Hematopoietic multipotent progenitor cell treated with erythropoietin and hydrocortisone succinate and interleukin-3 and kit ligand, for 6 days (in vitro differentiated cells): ENCODE results near the gene CEP250.
"Not testable (repeated sequence)": the region's sequence is repeated elsewhere in the genome, so short reads cannot be mapped to it uniquely, and the experiment has no call there.

Experiments
- DNase-seq: peaks from one replicate; pipeline ENCODE4 v3.0.0-alpha.2; 2015

CEP250 gene

DNA sequence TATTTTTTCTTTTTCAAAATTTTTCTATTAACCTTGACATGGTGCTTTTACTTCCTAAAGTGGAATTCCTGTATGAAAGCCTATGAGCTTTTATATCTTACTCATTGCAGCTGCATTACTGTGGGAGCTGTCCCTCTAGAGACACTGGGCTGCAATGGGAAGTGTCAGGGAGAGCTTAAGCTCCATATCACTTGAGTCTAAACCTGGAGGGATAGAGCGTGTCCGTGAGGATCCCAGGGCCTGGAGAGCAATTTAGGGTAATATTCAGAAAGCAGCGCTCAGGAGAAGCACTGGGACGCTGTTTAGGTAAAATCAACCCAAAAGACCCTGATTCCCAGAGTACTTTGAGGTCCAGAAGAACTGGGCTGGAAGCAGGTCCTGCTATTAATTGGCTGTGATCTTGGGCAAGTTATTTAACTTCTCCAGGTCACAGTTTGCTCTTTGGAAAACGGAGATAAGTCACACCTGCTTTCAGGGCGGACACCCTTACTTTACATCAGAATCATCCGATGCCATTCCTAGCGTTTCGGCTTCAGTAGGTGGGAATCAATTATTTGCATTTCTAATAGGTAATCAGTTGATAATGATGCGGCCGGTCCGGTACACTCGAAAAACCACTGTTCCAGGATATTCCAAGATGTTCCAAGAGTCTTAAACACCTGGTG lies 85.9 kb downstream of the CEP250 start:
- DNase-seq, result no peak

DNA sequence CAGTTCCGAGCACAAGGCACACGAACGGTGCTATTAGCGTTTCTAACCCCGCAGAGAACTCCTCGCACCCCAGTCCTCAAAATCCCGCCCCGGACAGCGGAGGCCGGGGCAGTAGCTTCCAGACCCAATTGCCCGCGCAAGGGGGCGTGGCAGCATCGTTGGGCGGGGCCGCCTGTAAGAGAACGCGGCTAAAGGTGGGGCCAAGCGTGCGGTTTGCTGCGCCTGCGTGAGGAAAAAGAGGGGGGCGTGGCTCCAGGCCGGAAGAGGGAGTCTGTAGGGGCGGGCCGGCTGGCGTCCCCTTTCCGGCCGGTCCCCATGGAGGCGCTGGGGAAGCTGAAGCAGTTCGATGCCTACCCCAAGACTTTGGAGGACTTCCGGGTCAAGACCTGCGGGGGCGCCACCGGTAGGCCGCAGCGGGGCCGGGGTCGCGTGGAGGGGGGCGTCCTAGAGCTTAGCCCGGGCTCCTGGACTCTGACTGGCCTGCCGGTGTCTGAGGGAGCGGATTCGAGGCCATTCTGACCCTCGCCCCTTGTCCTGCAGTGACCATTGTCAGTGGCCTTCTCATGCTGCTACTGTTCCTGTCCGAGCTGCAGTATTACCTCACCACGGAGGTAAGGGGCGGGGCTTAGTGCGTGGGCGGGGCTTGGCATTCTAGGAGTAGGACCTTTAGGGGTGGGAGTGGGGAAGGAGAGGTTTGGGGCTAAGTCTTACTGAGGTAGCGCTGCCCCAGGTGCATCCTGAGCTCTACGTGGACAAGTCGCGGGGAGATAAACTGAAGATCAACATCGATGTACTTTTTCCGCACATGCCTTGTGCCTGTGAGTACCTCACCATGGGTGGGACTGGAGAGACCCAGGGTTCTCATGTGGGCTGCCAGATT lies 86.6 kb downstream of the CEP250 start, which contains the start of gene ERGIC3:
TSS of gene ERGIC3 (plus strand) at position 296 of the 880 bp plus-strand sequence. CDS start at position 316, 20 bp downstream.
- peak; percentile 99 for DNase-seq

DNA sequence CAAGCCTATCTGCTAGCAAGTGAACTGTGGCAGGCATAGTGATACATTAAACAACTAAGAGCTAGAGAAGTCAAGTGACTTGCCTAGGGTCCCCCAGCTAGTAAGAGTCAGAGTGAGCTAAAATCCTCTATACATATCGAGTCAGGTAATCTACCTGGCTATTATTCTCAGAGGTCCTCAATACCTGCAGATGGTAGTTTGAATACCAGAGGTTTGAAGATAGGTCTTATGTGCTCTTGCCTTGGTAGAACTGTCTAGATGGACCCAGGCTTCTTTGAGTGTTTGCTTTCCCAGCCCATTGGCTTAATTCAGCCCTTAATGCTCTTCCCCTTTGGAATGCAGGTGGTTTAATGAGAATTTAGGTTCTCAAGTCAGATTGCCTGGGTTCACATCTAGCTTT lies 87.6 kb downstream of the CEP250 start:
- DNase-seq, result no peak

GRCh38 chr20:35544436-35544835 lies 89.0 kb downstream of the CEP250 start:
- no peak for DNase-seq

- DNase-seq, result peak; percentile 46
These were observed 89.5 kb downstream of the CEP250 start for GRCh38 chr20:35544941-35545340.

DNA sequence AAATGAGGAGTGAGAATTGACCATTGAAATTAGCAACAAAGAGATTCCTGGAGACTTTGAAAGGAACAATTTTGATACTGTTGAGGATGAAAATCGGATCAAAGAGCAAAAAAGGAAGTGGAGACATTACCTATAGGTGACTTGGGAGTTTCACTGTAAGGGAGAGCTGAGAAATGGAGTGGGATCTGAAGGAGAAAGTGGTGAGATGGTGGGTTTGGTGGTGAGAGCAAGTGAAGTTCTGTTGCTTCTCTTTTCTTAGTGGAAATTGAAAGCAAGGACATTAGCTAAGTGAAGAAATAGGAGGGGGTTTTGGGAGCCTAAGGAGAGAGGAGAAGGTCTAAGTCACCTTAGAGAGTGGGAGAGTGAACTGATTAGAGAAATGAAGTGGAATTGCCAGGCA lies 90.7 kb downstream of the CEP250 start:
- DNase-seq, result no peak

GRCh38 chr20:35547329-35547728 lies 91.9 kb downstream of the CEP250 start:
- DNase-seq, result no peak

- no peak for DNase-seq
These were observed 96.1 kb downstream of the CEP250 start for GRCh38 chr20:35551503-35551902.

DNA sequence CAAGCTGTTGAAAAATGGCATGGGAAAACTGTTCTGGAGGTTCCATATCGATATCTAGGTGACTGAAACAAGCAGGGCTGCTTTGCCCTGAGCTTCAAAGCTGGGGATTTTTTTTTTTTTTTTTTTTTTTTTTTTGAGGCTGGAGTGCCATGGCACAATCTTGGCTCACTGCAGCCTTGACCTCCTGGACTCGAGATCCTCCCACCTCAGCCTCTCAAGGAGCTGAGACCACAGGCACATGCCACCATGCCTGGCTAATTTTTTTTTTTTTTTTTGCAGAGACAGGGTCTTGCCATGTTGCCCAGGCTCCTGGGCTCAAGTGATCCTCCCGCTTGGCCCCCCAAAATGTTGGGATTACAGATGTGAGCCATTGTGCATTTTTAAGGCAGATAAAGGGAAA lies 97.5 kb downstream of the CEP250 start:
- DNase-seq, result no peak

GRCh38 chr20:35555461-35555860 lies 100.1 kb downstream of the CEP250 start:
- not testable (repeated sequence) for DNase-seq

DNA sequence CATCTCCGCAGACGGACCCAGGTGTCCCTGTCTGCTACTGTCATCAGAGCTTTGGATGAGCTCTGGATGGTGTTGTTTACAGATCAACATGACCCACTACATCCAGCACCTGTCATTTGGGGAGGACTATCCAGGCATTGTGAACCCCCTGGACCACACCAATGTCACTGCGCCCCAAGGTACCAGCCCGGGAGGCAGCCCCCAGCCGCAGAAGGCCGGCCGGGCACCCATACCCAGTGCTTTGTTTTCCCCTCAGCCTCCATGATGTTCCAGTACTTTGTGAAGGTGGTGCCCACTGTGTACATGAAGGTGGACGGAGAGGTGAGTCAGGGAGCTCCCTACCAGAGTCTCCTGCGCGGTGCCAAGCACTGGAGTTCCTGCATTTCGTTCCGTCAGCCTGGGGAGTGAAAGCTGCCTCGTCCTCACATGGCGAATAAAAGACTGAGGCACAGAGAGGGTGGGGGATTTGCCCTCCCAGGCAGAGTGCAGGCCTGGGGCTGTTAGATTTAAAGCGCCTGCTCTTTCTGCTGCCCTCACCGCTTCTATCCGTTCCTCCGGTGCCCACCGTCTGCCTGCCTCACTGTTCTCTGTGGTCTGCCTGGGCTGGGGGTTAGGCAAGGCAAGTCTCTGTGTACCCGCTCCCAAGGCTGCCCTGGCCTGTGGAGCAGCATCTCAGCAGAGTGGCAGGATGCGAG lies 100.7 kb downstream of the CEP250 start:
- DNase-seq, result no peak

DNA sequence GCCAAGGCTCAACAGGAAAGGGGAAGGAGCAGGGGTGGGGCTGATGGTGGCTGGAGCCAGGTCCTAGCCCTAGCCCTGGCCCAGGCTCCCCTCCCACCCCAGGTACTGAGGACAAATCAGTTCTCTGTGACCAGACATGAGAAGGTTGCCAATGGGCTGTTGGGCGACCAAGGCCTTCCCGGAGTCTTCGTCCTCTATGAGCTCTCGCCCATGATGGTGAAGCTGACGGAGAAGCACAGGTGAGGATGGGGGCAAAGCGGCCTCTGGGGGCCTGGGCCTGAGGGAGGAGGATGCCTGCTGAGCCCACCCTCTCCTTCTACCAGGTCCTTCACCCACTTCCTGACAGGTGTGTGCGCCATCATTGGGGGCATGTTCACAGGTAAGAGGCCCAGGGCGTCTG lies 101.5 kb downstream of the CEP250 start:
- no peak for DNase-seq

DNA sequence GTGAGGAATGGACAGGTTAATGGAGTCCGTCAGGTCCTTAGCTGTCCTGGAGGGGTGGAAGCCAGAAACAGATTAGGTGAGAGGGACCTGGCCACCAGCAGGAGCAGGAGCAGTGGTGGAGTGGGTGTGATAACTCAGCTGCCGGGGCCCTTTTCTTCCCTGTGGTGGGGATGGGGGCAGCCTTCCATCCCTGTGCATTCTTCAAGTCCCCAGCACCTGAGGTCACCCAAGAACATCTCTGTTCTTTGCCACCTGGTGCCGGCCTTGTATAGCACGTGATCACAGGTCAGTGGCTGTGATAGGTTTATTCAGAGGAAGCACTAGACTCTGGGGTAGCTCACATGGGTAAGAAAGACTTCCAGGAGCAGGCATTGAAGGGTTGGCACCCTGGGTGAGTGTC lies 103.1 kb downstream of the CEP250 start:
- no peak for DNase-seq

- DNase-seq, result no peak
These were observed 103.8 kb downstream of the CEP250 start for GRCh38 chr20:35559042-35559693.

GRCh38 chr20:35560105-35560511 lies 104.7 kb downstream of the CEP250 start:
- no peak for DNase-seq

GRCh38 chr20:35560541-35560940 lies 105.1 kb downstream of the CEP250 start:
- no peak for DNase-seq

DNA sequence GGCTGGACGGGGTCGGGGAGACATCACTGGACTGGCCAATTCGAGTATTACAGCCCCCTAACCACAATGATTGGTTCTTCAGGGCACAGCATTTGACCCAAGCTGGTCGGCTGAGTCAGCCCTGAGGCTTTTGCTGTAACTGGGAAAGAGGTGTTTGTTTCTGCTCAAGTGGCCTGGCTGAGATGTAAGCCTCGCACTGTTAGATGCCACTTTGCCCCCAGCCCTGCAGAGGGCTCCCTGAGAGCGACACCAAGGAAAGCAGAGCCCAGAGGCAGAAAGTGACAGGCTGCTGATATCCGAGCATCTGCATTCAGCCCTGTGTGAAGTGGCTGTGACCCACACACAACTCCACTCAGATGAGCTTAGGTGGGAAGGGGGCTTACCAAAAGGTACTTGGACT lies 105.9 kb downstream of the CEP250 start:
- peak; percentile 67 for DNase-seq

- no peak for DNase-seq
These were observed 106.3 kb downstream of the CEP250 start for GRCh38 chr20:35561671-35562070.

DNA sequence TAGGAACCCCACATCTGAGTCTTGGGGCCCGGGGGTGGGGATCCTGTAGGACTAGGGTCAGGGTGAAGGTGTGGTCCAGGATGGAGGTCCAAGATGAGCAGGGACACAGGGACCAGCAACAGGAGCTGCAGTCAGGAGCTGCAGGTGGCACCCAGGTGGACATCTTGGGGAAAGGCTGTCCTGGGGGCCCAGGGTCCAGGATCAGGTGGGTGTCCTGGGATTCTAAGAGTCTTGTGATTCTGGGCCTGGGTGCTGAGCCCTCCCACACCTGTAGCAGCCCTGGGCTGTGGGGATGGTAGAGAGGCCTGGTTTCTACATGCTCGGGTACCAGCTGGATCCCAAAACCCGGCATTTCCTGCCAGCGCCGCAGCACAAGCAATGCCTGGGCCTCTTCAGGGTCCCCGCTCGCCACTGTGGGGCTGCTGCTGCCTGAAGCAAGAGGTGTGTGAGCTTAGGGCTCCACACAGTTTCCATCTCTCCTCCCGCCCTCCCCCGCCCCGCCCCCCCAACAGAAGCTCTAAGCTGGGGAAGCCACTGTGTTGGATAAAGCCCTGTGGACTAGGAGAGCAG lies 107.2 kb downstream of the CEP250 start:
- no peak for DNase-seq

GRCh38 chr20:35563834-35564233 lies 108.4 kb downstream of the CEP250 start:
- DNase-seq, result no peak

DNA sequence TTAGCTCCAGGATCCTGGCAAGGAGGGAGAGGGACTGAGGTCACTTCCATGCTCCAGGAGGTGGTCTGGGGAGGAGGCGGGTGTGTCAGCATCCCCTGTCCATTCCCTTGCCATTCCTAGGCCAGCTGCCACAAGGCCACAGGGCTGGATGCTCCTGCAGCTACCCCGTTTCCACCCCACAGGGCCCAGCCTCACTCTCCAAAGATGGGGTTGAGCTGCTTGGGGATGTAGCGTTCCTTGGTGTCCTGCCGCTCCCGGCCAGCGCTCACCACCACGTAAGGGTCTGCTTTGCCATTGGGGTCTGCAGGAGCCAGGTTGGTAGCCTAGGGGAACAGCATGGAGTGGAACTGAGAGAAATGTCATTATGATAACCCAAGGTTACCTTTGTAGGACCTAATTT lies 109.5 kb downstream of the CEP250 start:
- DNase-seq, result no peak

DNA sequence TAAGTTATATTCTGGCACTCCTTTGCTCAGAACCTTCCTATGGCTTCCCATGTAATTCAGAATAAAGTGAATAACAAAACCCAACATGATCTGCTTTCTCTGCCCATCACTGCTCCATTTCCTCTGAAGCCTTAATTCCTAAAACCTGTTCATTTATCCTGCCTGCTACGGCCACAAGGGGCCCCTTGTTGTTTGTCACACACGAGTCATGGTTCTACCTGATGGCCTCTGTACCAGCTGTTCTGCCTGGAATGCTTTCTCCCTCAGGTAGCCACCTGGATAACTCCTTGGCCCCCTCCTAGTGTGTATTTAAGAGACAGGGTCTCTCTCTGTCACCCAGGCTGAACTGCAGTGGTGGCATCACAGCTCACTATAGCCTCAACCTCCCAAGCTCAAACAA lies 113.2 kb downstream of the CEP250 start:
- DNase-seq, result peak; percentile 36
